GM18909 (cell line): ENCODE results near the gene APC2.

Experiments
- ATAC-seq: cut with Tn5 transposase; IDR thresholded peaks from one replicate; pipeline ENCODE4 v1.9.1; 2021; ENCODE audit warnings: mild to moderate bottlenecking; ENCODE audit not compliant: unreplicated experiment, poor library complexity

Gene APC2

DNA sequence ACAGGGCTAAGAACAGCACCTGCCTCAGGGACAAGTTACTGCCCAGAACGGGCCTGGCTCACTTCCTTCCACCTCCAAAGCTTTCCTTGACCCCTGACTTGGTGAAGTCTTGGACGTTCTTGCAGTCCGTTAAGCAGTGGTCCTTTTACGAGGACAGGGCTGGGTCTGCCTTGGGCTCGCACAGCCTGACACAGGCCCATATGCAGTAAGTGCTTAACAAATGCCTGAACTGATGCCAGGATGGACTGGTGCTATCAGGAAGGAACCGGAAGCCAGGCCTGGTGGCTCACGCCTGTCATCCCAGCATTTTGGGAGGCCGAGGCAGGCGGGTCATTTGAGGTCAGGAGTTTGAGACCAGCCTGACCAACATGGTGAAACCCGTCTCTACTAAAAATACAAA is 72.1 kb downstream of the APC2 start:
- ATAC-seq, result no peak

DNA sequence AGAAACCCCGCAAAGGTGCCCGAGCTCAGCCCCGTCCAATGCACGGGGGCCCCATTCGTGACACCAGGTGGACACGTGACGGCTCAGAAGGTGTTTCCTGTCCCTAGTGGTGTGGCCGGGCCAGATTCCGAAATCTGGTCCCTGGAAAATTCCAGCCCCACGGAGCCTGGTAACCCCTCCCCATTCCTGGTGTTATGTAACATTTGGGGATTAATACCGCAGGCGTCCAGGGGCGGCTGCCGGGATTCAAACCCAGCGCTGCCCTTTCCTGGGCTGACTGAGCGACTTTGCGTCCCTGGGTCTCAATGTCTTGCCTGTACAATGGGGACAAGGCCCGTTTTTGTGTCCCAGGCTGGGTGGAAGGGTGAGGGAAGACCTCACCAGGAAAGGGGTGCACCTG is 72.9 kb downstream of the APC2 start:
- ATAC-seq, result no peak
